ENCODE measurements around the gene CNOT1.

Gene CNOT1

DNA sequence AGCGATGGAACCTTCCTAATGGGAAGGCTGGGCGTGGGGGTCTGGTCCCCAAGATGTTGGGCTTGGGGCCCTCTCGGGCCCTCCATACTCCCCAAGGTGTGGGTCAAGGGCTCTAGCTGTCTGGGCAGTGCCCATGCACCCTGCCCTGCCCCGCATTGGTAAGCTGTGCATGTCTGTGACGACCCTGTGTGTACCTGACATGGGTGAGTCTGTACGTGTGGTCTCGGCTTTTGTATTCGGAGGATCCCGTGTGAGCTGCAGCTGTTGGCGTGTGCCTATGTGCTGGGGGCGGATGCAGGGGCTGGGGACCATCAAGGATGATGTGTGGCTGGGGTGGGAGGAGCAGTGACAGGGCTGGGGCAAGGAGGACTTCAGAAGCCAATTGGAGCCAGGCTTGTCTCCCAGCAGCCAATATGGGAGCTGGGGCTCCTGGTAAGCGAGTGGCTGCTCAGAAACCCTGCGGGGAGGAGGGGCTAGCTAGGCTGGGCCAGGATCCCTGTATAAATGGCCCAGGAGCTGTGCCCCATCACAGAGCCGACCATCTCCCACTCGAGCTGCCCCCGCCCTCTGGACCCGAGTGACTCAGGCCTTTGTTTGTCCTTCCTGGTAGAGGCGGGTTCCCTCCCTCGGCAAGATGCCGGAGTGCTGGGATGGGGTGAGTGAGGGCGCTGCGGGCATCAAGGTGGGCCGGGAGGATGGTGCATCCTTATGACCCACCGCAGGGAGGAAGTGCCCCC is 129.8 kb downstream of the CNOT1 start, which contains the start of gene NDRG4:
NDRG4 (plus strand) TSS at position 529 of the 737 bp plus-strand sequence; CDS start at position 635, 106 bp downstream.
- WGBS, result 20% methylated on average over 22 of the region's 24 CpGs
- Histone ChIP-seq H3K27ac (ENCODE audit: low read depth, low read length) (no peak within 1 kb of the TSS), H3K4me1 (ENCODE audit: insufficient read depth, low read length) (peaks cover 16% of the 10 kb centered on the region)

DNA sequence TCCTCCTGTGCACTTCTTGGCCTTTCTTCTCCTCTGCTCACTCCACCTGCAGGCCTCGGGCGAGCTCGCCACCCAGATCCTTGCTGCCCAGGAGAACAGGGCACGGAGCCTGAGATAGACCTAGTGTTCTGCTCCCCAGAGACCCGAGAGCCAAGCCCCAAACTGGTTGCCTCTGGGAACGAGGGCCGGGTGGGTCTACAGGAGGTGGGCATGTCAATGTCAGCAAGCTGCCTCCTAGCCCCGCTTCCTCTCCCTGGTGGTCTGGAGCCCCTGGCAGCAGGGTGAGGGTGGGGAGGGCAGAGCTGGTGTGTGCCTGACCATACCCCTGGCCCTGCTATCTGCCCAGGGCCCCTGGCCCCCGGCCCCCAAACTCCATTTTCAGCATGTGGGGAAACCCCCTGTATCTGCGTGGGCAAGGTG is 130.5 kb downstream of the CNOT1 start:
- H3K9ac ChIP-seq (ENCODE audit: low read depth, low read length), result no peak overlapping the region
- 77% methylated on average over 10 of the region's 10 CpGs for WGBS
- no peak overlapping the region for H3K4me3 ChIP-seq (ENCODE audit: low read length)
- no peaks in the 10 kb centered on the region for H3K36me3 ChIP-seq (ENCODE audit: insufficient read depth, low read length)
- H3K27ac ChIP-seq (ENCODE audit: low read depth, low read length), result no peak overlapping the region
- peaks cover 11% of the 10 kb centered on the region; the same call in 1 of the 2 replicates for H3K27me3 ChIP-seq (ENCODE audit: insufficient read depth, low read length)
- peaks cover 16% of the 10 kb centered on the region for H3K4me1 ChIP-seq (ENCODE audit: insufficient read depth, low read length)
- H3K9me3 ChIP-seq (ENCODE audit: insufficient read depth, low read depth, low read length), result no peaks in the 10 kb centered on the region

More for the DNA sequence above, 129.8 kb downstream of the CNOT1 start, which contains the start of gene NDRG4:
- H3K9me3 ChIP-seq (ENCODE audit: insufficient read depth, low read depth, low read length), result no peaks in the 10 kb centered on the region
- H3K4me3 ChIP-seq (ENCODE audit: low read length), result peak within 1 kb of the TSS; percentile 58
- H3K9ac ChIP-seq (ENCODE audit: low read depth, low read length), result no peak within 1 kb of the TSS
- H3K27me3 ChIP-seq (ENCODE audit: insufficient read depth, low read length), result peaks cover 11% of the 10 kb centered on the region; the same call in 1 of the 2 replicates
- no peaks in the 10 kb centered on the region for H3K36me3 ChIP-seq (ENCODE audit: insufficient read depth, low read length)

DNA sequence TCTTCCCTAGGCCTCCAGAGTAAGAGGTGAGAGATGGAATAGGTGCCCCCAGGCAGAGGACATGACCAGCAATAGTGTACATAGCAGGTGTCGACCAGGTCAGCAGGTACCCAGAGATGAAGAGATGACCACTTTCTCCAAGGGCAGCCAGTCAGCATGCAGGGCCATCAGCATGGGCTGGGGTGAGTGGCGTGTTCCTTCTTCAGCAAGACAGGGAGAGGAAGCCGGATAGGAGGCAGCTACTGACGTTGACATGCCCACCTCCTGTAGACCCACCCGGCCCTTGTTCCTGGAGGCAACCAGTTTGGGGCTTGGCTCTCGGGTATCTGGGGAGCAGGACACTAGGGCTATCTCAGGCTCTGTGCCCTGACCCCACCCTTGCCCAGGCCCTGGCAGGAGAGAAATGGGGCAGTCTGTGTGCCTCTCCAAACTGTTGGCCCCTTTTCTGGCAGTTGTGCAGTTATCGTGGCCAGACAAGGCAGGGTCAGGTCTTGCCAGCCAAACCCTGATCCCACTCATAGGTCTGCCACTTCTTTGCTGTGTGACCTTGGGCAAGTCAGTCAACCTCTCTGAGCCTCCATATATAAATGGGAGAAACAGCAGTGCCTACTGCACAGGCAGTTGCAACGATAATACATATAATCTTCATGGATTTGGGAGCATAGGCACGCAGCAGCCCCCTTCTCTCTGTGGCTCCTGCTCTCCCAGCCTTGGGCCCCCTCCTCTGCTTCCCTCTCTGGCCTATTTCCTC is 131.1 kb downstream of the CNOT1 start:
- Histone ChIP-seq H3K4me3 (ENCODE audit: low read length) (no peak overlapping the region), H3K36me3 (ENCODE audit: insufficient read depth, low read length) (no peaks in the 10 kb centered on the region), H3K27ac (ENCODE audit: low read depth, low read length) (no peak overlapping the region), H3K27me3 (ENCODE audit: insufficient read depth, low read length) (peaks cover 10% of the 10 kb centered on the region; the same call in 1 of the 2 replicates), H3K4me1 (ENCODE audit: insufficient read depth, low read length) (peaks cover 16% of the 10 kb centered on the region), H3K9me3 (ENCODE audit: insufficient read depth, low read depth, low read length) (no peaks in the 10 kb centered on the region), H3K9ac (ENCODE audit: low read depth, low read length) (no peak overlapping the region)
- WGBS, result 80% methylated on average over 9 of the region's 9 CpGs

DNA sequence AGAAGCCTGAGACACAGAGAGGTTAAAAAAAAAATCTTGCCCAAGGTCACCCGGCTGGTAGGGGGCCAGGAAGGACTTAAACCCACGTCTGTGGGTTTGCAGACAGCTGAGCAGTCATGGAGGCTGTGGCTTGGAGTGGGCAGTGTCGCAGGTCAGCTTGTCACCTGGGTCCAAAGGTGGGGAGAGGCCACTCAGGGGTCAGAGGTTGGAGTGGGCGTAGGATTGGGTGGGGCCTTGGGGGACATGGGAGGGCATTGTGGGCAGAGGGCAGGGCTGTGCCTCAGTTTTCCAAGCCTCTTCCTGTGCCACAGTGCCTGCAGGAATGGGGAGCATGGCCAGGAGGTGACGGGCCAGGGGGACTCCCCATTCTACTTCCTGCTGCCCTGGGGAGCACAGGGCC is 131.7 kb downstream of the CNOT1 start:
- Histone ChIP-seq H3K27me3 (ENCODE audit: insufficient read depth, low read length) (peaks cover 4% of the 10 kb centered on the region; the same call in 1 of the 2 replicates), H3K36me3 (ENCODE audit: insufficient read depth, low read length) (no peaks in the 10 kb centered on the region), H3K27ac (ENCODE audit: low read depth, low read length) (no peak overlapping the region), H3K4me1 (ENCODE audit: insufficient read depth, low read length) (peaks cover 16% of the 10 kb centered on the region), H3K9ac (ENCODE audit: low read depth, low read length) (no peak overlapping the region), H3K4me3 (ENCODE audit: low read length) (no peak overlapping the region), H3K9me3 (ENCODE audit: insufficient read depth, low read depth, low read length) (no peaks in the 10 kb centered on the region)
- 73% methylated on average over 5 of the region's 5 CpGs for WGBS

DNA sequence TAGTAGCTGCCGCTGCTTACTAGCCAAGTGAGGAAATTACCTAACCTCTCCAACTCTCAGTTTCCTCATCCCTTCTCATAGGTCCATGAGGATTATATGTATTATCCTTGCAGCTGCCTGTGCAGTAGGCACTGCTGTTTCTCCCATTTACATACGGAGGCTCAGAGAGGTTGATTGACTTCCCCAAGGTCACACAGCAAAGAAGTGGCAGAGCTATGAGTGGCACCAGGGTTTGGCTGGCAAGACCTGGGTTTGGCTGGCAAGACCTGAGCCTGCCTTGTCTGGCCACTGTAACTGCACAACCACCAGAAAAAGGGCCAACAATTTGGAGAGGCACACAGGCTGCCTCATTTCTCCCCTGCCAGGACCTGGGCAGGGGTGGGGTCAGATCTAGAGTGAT is 132.2 kb downstream of the CNOT1 start:
- 89% methylated on average over 2 of the region's 2 CpGs for WGBS
- H3K27ac ChIP-seq (ENCODE audit: low read depth, low read length), result no peak overlapping the region
- no peaks in the 10 kb centered on the region for H3K9me3 ChIP-seq (ENCODE audit: insufficient read depth, low read depth, low read length)
- no peaks in the 10 kb centered on the region for H3K36me3 ChIP-seq (ENCODE audit: insufficient read depth, low read length)
- peaks cover 3% of the 10 kb centered on the region; the same call in 1 of the 2 replicates for H3K27me3 ChIP-seq (ENCODE audit: insufficient read depth, low read length)
- no peak overlapping the region for H3K4me3 ChIP-seq (ENCODE audit: low read length)
- peaks cover 21% of the 10 kb centered on the region for H3K4me1 ChIP-seq (ENCODE audit: insufficient read depth, low read length)
- no peak overlapping the region for H3K9ac ChIP-seq (ENCODE audit: low read depth, low read length)

DNA sequence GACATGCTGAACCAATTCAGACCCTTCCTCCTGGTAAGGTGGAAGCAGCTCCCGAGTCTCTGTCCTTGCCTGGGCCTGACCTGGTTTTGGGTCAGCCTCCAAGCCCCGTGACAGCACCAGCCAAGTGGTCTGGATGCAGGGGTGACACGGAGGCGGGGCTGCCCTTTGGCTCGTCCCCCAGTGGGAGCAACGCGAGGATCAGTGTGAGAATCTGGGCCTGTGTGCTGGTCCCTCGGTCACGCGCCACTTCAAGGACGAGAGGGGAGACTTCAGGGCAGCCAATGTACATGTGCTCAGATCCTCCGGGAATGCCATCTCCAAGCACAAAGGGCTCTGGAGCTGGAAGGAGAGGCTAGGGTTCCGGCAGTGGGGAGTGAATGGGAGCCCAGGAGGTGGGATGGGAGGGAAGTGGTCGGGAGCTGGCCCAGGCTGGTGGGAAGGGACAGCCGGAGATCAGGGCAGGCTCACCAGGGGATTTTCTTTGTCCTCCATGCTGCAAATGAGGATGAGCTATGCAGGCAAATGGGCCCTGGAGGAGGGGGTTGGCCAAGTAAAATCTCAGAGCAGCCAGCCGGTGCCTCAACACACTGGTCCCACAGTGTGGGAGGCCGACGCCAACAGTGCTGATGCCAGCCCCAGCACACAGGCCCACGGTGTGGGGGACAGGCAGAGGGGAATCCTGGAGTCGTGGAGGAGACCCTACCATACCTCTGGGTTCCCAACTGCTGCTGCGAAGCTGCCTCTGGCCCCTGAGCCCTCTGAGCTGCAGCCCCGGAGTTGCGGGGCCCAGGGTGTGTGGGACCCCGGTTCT is 133.9 kb downstream of the CNOT1 start:
- Histone ChIP-seq H3K9me3 (ENCODE audit: insufficient read depth, low read depth, low read length) (no peaks in the 10 kb centered on the region), H3K4me1 (ENCODE audit: insufficient read depth, low read length) (peaks cover 21% of the 10 kb centered on the region), H3K9ac (ENCODE audit: low read depth, low read length) (peak overlapping the region; percentile 34), H3K27me3 (ENCODE audit: insufficient read depth, low read length) (no peaks in the 10 kb centered on the region), H3K36me3 (ENCODE audit: insufficient read depth, low read length) (no peaks in the 10 kb centered on the region), H3K4me3 (ENCODE audit: low read length) (0 out of 2 replicates have a peak overlapping the region, but pooled peaks have one; percentile 2), H3K27ac (ENCODE audit: low read depth, low read length) (peak overlapping the region; percentile 68)
- 56% methylated on average over 24 of the region's 24 CpGs for WGBS

DNA sequence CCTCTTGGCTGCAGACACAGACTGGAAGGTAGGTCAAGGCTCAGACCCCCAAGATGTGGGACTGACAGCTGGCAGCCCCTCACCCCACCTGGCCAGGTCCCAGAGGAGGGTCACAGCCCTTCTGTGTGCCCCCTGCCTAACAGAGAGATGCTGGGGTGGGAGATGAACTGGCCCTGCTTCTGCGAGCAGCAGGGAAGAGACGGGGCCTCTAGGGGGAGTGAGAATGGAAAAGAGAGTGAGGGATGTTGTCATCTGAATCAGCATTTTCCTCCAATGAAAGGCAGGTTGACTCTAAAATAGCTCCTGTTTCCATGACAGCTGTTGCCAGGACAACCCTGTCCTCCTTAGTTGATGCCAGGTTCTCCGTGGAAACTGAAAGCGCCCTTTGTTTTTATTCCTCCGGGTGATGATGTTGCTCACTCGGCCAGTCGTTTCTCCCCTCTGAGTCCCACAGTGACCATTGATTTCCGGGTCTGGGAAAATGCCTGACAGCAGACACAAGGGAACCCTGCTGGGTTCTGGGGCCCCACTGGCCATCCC is 134.6 kb downstream of the CNOT1 start:
- Histone ChIP-seq H3K36me3 (ENCODE audit: insufficient read depth, low read length) (no peaks in the 10 kb centered on the region), H3K4me3 (ENCODE audit: low read length) (0 out of 2 replicates have a peak overlapping the region, but pooled peaks have one; percentile 2), H3K4me1 (ENCODE audit: insufficient read depth, low read length) (peaks cover 21% of the 10 kb centered on the region), H3K9ac (ENCODE audit: low read depth, low read length) (peak overlapping the region; percentile 34), H3K27ac (ENCODE audit: low read depth, low read length) (peak overlapping the region; percentile 68; the same call in 1 of the 2 replicates), H3K27me3 (ENCODE audit: insufficient read depth, low read length) (no peaks in the 10 kb centered on the region), H3K9me3 (ENCODE audit: insufficient read depth, low read depth, low read length) (no peaks in the 10 kb centered on the region)
- WGBS, result 11% methylated on average over 8 of the region's 8 CpGs

DNA sequence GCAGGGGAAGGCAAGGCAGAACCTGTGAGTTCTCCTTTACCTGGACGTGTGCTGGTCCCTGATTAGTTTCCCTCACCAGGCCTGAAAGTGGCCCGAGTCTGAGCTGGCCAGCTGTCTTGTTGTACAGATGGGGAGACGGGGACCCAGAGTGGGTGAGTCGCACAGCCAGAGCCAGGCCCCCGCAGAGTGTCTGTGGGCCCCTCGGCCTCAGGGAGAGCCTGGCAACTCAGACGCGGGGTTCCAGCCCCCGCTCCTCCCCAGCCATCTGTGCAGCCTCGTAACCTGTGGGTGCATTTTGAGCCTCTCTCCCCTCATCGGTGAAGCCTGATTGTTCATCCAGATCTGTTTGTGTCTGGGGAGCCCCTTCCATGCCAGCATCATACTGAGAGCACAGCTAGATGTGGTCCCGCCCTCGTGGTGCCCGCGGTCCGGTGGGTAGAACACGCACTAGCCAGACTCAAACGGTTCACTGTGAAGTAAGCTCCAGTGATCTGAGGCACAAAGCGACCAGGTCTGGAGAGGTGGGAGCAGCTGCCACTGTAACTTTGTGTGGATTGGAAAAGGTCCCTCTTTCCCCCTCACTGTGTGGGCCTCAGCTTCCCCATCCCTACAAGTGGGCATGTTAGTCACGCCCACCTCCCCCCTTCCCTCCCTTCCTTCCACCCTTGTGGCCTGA is 135.7 kb downstream of the CNOT1 start:
- H3K9me3 ChIP-seq (ENCODE audit: insufficient read depth, low read depth, low read length), result no peaks in the 10 kb centered on the region
- H3K4me1 ChIP-seq (ENCODE audit: insufficient read depth, low read length), result peaks cover 19% of the 10 kb centered on the region
- no peak overlapping the region for H3K4me3 ChIP-seq (ENCODE audit: low read length)
- 91% methylated on average over 20 of the region's 20 CpGs for WGBS
- no peaks in the 10 kb centered on the region for H3K27me3 ChIP-seq (ENCODE audit: insufficient read depth, low read length)
- no peak overlapping the region for H3K27ac ChIP-seq (ENCODE audit: low read depth, low read length)
- H3K36me3 ChIP-seq (ENCODE audit: insufficient read depth, low read length), result no peaks in the 10 kb centered on the region
- no peak overlapping the region for H3K9ac ChIP-seq (ENCODE audit: low read depth, low read length)

DNA sequence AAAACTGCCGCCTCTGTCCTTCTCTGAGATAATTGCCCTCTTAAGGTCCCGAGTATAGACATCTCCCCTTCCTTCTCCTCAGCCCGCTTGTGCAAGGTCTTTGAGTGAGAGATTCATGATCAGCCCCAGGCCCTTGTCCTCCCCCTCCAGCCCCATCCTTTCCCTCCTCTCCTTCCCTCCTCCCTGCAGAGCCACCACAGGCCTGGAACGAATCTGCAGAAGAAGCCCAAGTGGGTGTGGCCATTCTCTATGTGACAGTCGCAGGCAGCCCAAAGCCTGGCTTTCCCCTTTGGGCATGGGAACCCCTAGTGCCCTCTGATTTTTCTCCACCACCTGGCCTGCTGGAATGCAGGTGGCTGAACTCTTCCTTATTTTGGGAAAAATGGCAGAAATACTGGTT is 136.9 kb downstream of the CNOT1 start:
- Histone ChIP-seq H3K27ac (ENCODE audit: low read depth, low read length) (no peak overlapping the region), H3K4me3 (ENCODE audit: low read length) (no peak overlapping the region), H3K9ac (ENCODE audit: low read depth, low read length) (no peak overlapping the region), H3K27me3 (ENCODE audit: insufficient read depth, low read length) (no peaks in the 10 kb centered on the region), H3K36me3 (ENCODE audit: insufficient read depth, low read length) (no peaks in the 10 kb centered on the region), H3K9me3 (ENCODE audit: insufficient read depth, low read depth, low read length) (no peaks in the 10 kb centered on the region), H3K4me1 (ENCODE audit: insufficient read depth, low read length) (peaks cover 19% of the 10 kb centered on the region)
- 53% methylated on average over 5 of the region's 5 CpGs for WGBS

DNA sequence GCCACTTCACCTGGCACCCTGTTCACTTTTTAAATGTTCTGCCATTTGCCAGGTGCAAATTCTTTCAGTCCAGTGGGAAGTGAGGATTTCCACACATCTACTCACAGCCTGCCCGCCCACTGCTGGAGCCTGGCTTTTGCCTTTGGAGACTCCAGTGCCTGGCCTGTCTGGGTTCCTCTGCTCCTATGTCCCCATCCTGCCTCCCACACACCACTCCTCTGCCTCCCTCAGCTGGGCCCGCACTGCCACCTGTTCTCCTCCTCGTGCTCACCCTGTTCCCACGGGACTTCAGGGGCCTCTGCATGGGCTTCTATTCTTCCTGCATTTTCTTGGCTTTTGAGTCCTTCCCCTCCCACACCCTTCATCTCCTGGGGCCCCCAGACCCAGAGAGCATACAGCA is 137.6 kb downstream of the CNOT1 start:
- Histone ChIP-seq H3K27me3 (ENCODE audit: insufficient read depth, low read length) (no peaks in the 10 kb centered on the region; the same call in 1 of the 2 replicates), H3K9ac (ENCODE audit: low read depth, low read length) (no peak overlapping the region), H3K9me3 (ENCODE audit: insufficient read depth, low read depth, low read length) (no peaks in the 10 kb centered on the region), H3K27ac (ENCODE audit: low read depth, low read length) (no peak overlapping the region), H3K4me1 (ENCODE audit: insufficient read depth, low read length) (peaks cover 19% of the 10 kb centered on the region), H3K4me3 (ENCODE audit: low read length) (no peak overlapping the region), H3K36me3 (ENCODE audit: insufficient read depth, low read length) (no peaks in the 10 kb centered on the region)
- WGBS, result 87% methylated on average over 4 of the region's 4 CpGs
